ENCODE data around the gene AOAH.

The AOAH gene, protein sequence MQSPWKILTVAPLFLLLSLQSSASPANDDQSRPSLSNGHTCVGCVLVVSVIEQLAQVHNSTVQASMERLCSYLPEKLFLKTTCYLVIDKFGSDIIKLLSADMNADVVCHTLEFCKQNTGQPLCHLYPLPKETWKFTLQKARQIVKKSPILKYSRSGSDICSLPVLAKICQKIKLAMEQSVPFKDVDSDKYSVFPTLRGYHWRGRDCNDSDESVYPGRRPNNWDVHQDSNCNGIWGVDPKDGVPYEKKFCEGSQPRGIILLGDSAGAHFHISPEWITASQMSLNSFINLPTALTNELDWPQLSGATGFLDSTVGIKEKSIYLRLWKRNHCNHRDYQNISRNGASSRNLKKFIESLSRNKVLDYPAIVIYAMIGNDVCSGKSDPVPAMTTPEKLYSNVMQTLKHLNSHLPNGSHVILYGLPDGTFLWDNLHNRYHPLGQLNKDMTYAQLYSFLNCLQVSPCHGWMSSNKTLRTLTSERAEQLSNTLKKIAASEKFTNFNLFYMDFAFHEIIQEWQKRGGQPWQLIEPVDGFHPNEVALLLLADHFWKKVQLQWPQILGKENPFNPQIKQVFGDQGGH

DNA sequence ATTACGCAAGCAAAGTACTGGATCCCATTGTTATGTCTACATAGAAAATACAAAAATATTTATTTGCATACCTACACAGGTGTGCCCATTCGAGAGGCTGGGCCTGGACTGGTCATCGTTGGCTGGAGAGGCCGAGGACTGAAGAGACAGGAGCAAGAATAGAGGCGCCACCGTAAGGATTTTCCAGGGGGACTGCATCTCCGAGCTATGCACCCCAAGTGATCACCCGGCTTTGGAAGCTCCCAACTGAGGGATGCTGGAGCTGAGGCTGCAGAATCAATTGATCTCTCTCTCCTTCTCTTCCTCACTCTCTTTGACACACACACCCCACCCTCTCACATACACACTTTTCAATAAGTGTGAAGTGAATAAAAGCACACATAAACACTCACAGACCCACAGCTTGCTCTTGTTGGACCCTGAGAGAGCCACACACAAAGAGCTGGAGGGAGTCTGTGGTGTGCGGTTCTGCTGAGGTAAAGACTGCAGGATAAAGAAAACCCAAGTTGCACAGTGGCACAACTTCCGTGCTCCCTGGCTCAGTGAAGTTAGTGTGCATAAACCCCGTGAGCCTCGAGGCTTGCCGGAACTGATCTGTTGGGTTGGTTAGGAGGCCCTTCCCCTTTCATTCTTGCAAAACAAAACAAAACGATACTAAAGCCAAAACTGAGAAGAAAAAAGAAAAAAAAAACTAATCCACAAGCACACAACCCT lies at the start of gene AOAH:
Gene AOAH (minus strand): TSS at position 544 of the 714 bp plus-strand sequence. CDS start 346 bp downstream, at position 198.
- TF ChIP-seq ZFP30 (CRISPR knock-in tag; IDR thresholded peaks at IDR 0.05) = no peak
- TF ChIP-seq CSRNP3 (CRISPR knock-in tag; IDR thresholded peaks at IDR 0.05) = no peak
- no peak for TF ChIP-seq ZC3H10 (CRISPR knock-in tag; IDR thresholded peaks at IDR 0.05)
- ATAC-seq = no peak

- no peak for ATAC-seq
- TF ChIP-seq CSDC2 (CRISPR knock-in tag; IDR thresholded peaks at IDR 0.05) (no peak), ISL1 (CRISPR knock-in tag; IDR thresholded peaks at IDR 0.05) (no peak), PPARA (CRISPR knock-in tag; IDR thresholded peaks at IDR 0.05; ENCODE audit: borderline replicate concordance) (no peak), ZNF565 (CRISPR knock-in tag; conservative IDR thresholded peaks at IDR 0.05; ENCODE audit: low read depth) (no peak)
These were observed 42.2 kb upstream of the AOAH start for GRCh38 chr7:36766451-36766850.

GRCh38 chr7:36765605-36766004 lies 41.3 kb upstream of the AOAH start:
- TF ChIP-seq ZNF70 (CRISPR knock-in tag; IDR thresholded peaks at IDR 0.05) (no peak), CSDC2 (CRISPR knock-in tag; IDR thresholded peaks at IDR 0.05) (no peak), GLIS3 (CRISPR knock-in tag; IDR thresholded peaks at IDR 0.05) (no peak), TOX (CRISPR knock-in tag; IDR thresholded peaks at IDR 0.05; ENCODE audit: borderline replicate concordance) (no peak), PPARA (CRISPR knock-in tag; IDR thresholded peaks at IDR 0.05; ENCODE audit: borderline replicate concordance) (no peak), ISL1 (CRISPR knock-in tag; IDR thresholded peaks at IDR 0.05) (no peak), OSR1 (CRISPR knock-in tag; IDR thresholded peaks at IDR 0.05) (no peak), POU6F1 (CRISPR knock-in tag; IDR thresholded peaks at IDR 0.05; ENCODE audit: borderline replicate concordance, low read depth) (no peak)
- TF ChIP-seq, protein P1, sequence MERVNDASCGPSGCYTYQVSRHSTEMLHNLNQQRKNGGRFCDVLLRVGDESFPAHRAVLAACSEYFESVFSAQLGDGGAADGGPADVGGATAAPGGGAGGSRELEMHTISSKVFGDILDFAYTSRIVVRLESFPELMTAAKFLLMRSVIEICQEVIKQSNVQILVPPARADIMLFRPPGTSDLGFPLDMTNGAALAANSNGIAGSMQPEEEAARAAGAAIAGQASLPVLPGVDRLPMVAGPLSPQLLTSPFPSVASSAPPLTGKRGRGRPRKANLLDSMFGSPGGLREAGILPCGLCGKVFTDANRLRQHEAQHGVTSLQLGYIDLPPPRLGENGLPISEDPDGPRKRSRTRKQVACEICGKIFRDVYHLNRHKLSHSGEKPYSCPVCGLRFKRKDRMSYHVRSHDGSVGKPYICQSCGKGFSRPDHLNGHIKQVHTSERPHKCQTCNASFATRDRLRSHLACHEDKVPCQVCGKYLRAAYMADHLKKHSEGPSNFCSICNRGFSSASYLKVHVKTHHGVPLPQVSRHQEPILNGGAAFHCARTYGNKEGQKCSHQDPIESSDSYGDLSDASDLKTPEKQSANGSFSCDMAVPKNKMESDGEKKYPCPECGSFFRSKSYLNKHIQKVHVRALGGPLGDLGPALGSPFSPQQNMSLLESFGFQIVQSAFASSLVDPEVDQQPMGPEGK (CRISPR knock-in tag; IDR thresholded peaks at IDR 0.05; ENCODE audit: borderline replicate concordance) = no peak
- no peak for ATAC-seq

GRCh38 chr7:36764929-36765328 lies 40.6 kb upstream of the AOAH start:
- ATAC-seq = no peak
- TF ChIP-seq ZFP3 (CRISPR knock-in tag; IDR thresholded peaks at IDR 0.05) (no peak), ZC3H10 (CRISPR knock-in tag; IDR thresholded peaks at IDR 0.05) (no peak), TOX (CRISPR knock-in tag; IDR thresholded peaks at IDR 0.05; ENCODE audit: borderline replicate concordance) (no peak), ESRRG (CRISPR knock-in tag; IDR thresholded peaks at IDR 0.05) (no peak), CSRNP3 (CRISPR knock-in tag; IDR thresholded peaks at IDR 0.05) (no peak), TSHZ2 (CRISPR knock-in tag; IDR thresholded peaks at IDR 0.05) (no peak), CSDC2 (CRISPR knock-in tag; IDR thresholded peaks at IDR 0.05) (no peak), ZNF8 (CRISPR knock-in tag; IDR thresholded peaks at IDR 0.05) (no peak), CREB5 (CRISPR knock-in tag; IDR thresholded peaks at IDR 0.05; ENCODE audit: low read depth) (no peak), RARB (CRISPR knock-in tag; IDR thresholded peaks at IDR 0.05) (no peak), POU6F1 (CRISPR knock-in tag; IDR thresholded peaks at IDR 0.05; ENCODE audit: borderline replicate concordance, low read depth) (no peak), SNAI2 (CRISPR knock-in tag; IDR thresholded peaks at IDR 0.05) (no peak), ARNTL (CRISPR knock-in tag; IDR thresholded peaks at IDR 0.05; ENCODE audit: borderline replicate concordance, low read depth) (no peak), ISL1 (CRISPR knock-in tag; IDR thresholded peaks at IDR 0.05) (no peak)

Data from SK-N-SH treated with all-trans-retinoic acid at 6 μM for 48 hours (cell line).